H9 (cell line): ENCODE measurements around the gene HTR5A. TPM values are rescaled to one million over a fixed set of nuclear protein-coding genes. Genes with fewer than 3 reads are reported as not detected.

Source experiments
- DNase-seq: peaks from one replicate; pipeline ENCODE4 v3.0.0-alpha.2; 2017
- H2AFZ ChIP-seq: one replicate; pipeline ENCODE4 v1.6.1; 2013; ENCODE audit warnings: mild to moderate bottlenecking, low read length, control low read depth, moderate library complexity
- H2AK5ac ChIP-seq: 2 replicates; pipeline ENCODE4 v1.6.1; 2013; ENCODE audit warnings: low read length, control low read depth, mixed read lengths; ENCODE audit not compliant: insufficient read length
- H2BK120ac ChIP-seq: one replicate; pipeline ENCODE4 v1.6.1; 2013; ENCODE audit warnings: low read depth, mild to moderate bottlenecking, low read length, control low read depth, inconsistent platforms; ENCODE audit not compliant: poor library complexity, severe bottlenecking
- H2BK12ac ChIP-seq: 2 replicates; pipeline ENCODE4 v1.6.1; 2013; ENCODE audit warnings: low read length, control low read depth, mixed read lengths, low read depth; ENCODE audit not compliant: insufficient read length
- H2BK15ac ChIP-seq: 2 replicates; pipeline ENCODE4 v1.6.1; 2013; ENCODE audit warnings: low read depth, low read length, control low read depth
- H2BK20ac ChIP-seq: one replicate; pipeline ENCODE4 v1.6.1; 2013; ENCODE audit warnings: low read depth, mild to moderate bottlenecking, low read length, control low read depth, inconsistent platforms; ENCODE audit not compliant: poor library complexity, severe bottlenecking
- H2BK5ac ChIP-seq: 2 replicates; pipeline ENCODE4 v1.6.1; 2013; ENCODE audit warnings: low read length, control low read depth, mixed read lengths; ENCODE audit not compliant: insufficient read length
- H3K14ac ChIP-seq: 2 replicates; pipeline ENCODE4 v1.6.1; 2013; ENCODE audit warnings: low read length, control low read depth; ENCODE audit not compliant: insufficient read depth
- H3K18ac ChIP-seq: 2 replicates; pipeline ENCODE4 v1.6.1; 2013; ENCODE audit warnings: low read depth, mild to moderate bottlenecking, mixed read lengths, low read length, control low read depth; ENCODE audit not compliant: insufficient read length
- H3K23ac ChIP-seq: 2 replicates; pipeline ENCODE4 v1.6.1; 2013; ENCODE audit warnings: low read length, control low read depth, mixed read lengths, low read depth; ENCODE audit not compliant: insufficient read length
- H3K23me2 ChIP-seq: 2 replicates; pipeline ENCODE4 v1.6.1; 2013; ENCODE audit warnings: low read depth, mild to moderate bottlenecking, mixed read lengths, low read length, control low read depth; ENCODE audit not compliant: insufficient read length, poor library complexity, severe bottlenecking
- H3K27ac ChIP-seq: 2 replicates; pipeline ENCODE4 v1.5.1; 2013; ENCODE audit warnings: low read length, control low read depth, mixed read lengths, low read depth; ENCODE audit not compliant: insufficient read length
- H3K27me3 ChIP-seq: 2 replicates; pipeline ENCODE4 v1.6.1; 2013; ENCODE audit warnings: low read length, control low read depth, inconsistent platforms; ENCODE audit not compliant: insufficient read depth
- H3K4ac ChIP-seq: 2 replicates; pipeline ENCODE4 v1.6.1; 2013; ENCODE audit warnings: low read depth, mild to moderate bottlenecking, control low read depth, inconsistent platforms, low read length, moderate library complexity
- H3K4me1 ChIP-seq: 2 replicates; pipeline ENCODE4 v1.6.1; 2013; ENCODE audit warnings: low read length, control low read depth, inconsistent platforms; ENCODE audit not compliant: insufficient read depth
- H3K4me2 ChIP-seq: 2 replicates; pipeline ENCODE4 v1.6.1; 2013; ENCODE audit warnings: low read length, control low read depth, mixed read lengths; ENCODE audit not compliant: insufficient read length, insufficient read depth
- H3K56ac ChIP-seq: 2 replicates; pipeline ENCODE4 v1.6.1; 2013; ENCODE audit warnings: low read depth, mild to moderate bottlenecking, mixed read lengths, low read length, control low read depth; ENCODE audit not compliant: insufficient read length
- H3K79me1 ChIP-seq: 2 replicates; pipeline ENCODE4 v1.6.1; 2013; ENCODE audit warnings: low read depth, mild to moderate bottlenecking, moderate library complexity, low read length, control low read depth, inconsistent platforms; ENCODE audit not compliant: insufficient read depth, poor library complexity, severe bottlenecking
- H3K79me2 ChIP-seq: 2 replicates; pipeline ENCODE4 v1.6.1; 2013; ENCODE audit warnings: low read length, control low read depth, inconsistent platforms; ENCODE audit not compliant: insufficient read depth
- H3K9ac ChIP-seq: 2 replicates; pipeline ENCODE4 v1.6.1; 2013; ENCODE audit warnings: low read length, control low read depth, mixed read lengths; ENCODE audit not compliant: insufficient read length; ENCODE audit errors: extremely low read depth
- H3K9me3 ChIP-seq: one replicate; pipeline ENCODE4 v1.6.1; 2013; ENCODE audit warnings: low read depth, low read length, inconsistent platforms; ENCODE audit not compliant: control insufficient read depth
- H3T11ph ChIP-seq: one replicate; pipeline ENCODE4 v1.6.1; 2013; ENCODE audit warnings: mild to moderate bottlenecking, low read length, control low read depth, inconsistent platforms
- H4K20me1 ChIP-seq: one replicate; pipeline ENCODE4 v1.6.1; 2013; ENCODE audit not compliant: control insufficient read depth, insufficient read length, insufficient read depth
- H4K5ac ChIP-seq: 2 replicates; pipeline ENCODE4 v1.6.1; 2013; ENCODE audit warnings: low read depth, mild to moderate bottlenecking, mixed read lengths, low read length, control low read depth; ENCODE audit not compliant: insufficient read length
- H4K8ac ChIP-seq: replicated peaks from 2 replicates; pipeline ENCODE4 v1.6.1; 2013; ENCODE audit warnings: low read length, control low read depth, mixed read lengths, low read depth; ENCODE audit not compliant: insufficient read length
- H4K91ac ChIP-seq: 2 replicates; pipeline ENCODE4 v1.6.1; 2013; ENCODE audit warnings: low read depth, mild to moderate bottlenecking, moderate library complexity, mixed read lengths, low read length, control low read depth; ENCODE audit not compliant: insufficient read length
- H3K27ac Mint-ChIP-seq, 3 experiments: 2 replicates in 2 of 3; 3 replicates in 1 of 3; pipeline ENCODE4 v1.8.0; 2020 to 2021; ENCODE audit warnings: mixed read lengths in 3 of 3, mild to moderate bottlenecking in 1 of 3, moderate library complexity in 1 of 3
- H3K27me3 Mint-ChIP-seq: 2 replicates; pipeline ENCODE4 v1.8.0; 2021; ENCODE audit warnings: low read depth, mild to moderate bottlenecking, moderate library complexity, mixed read lengths
- H3K36me3 Mint-ChIP-seq, 3 experiments: 2 replicates in 2 of 3; 3 replicates in 1 of 3; pipeline ENCODE4 v1.8.0; 2020 to 2021; ENCODE audit warnings: low read depth in 3 of 3, mixed read lengths in 3 of 3; ENCODE audit not compliant: insufficient read depth in 1 of 3
- H3K4me1 Mint-ChIP-seq, 2 experiments: 2 replicates each; pipeline ENCODE4 v1.8.0; 2020; ENCODE audit warnings: mixed read lengths in 2 of 2
- H3K4me3 Mint-ChIP-seq, 2 experiments: 2 replicates in 1 of 2; 3 replicates in 1 of 2; pipeline ENCODE4 v1.8.0; 2020 to 2021; ENCODE audit warnings: mild to moderate bottlenecking in 2 of 2, mixed read lengths in 2 of 2, moderate library complexity in 1 of 2
- H3K9me3 Mint-ChIP-seq, 2 experiments: 2 replicates in 1 of 2; 3 replicates in 1 of 2; pipeline ENCODE4 v1.8.0; 2020; ENCODE audit warnings: mild to moderate bottlenecking in 2 of 2, mixed read lengths in 2 of 2, moderate library complexity in 1 of 2
- CTCF ChIP-seq: fragments of 200-600 bp; sonication (generic); conservative IDR thresholded peaks from 3 replicates; pipeline ENCODE4 v1.8.0; 2021; ENCODE audit warnings: antibody characterized with exemption, mild to moderate bottlenecking
- WGBS: extraction: QIAGEN DNeasy Blood & Tissue Kit; methylation state at CpG from one replicate; pipeline ENCODE4 v1.1.7; 2013; ENCODE audit warnings: missing lambda C conversion rate, low lambda C conversion rate, mixed read lengths; ENCODE audit not compliant: insufficient read length; ENCODE audit errors: extremely low coverage; 5-methylcytosine and 5-hydroxymethylcytosine counted together
- total RNA-seq: library from RNA; stranded (reverse); gene quantifications from 2 replicates; pipeline ENCODE4 v1.2.1, GENCODE V29; 2021

The HTR5A gene
- total RNA-seq, 1 experiment from 2014 or later = not detected

DNA sequence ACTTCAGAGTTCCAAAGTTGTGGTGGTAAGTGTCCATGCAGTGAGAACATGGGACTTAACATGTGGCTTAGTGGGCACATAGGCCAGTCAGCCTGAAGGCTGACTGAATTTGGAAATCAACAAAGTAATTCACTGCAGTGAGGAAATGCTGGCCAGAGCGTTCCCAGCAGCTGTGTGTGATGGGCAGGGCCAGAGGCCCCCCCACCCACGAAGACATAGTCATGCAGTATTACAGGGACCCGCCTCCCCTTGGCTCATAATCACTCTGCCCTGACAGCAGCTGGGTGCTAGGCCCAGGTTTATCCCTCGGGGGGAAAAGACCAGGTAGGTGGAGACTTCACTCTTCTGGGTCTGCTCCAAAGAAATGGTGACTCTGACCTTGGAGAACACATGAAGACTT, 33.7 kb downstream of the HTR5A start:
- Histone ChIP-seq H2BK20ac (no peak overlapping the region), H3K79me1 (no peaks in the 10 kb centered on the region), H3K14ac (no peak overlapping the region), H3K27ac (no peak overlapping the region), H4K20me1 (no peaks in the 10 kb centered on the region), H2BK120ac (no peak overlapping the region), H2AFZ (no peak overlapping the region), H4K91ac (no peak overlapping the region), H3K23me2 (no peaks in the 10 kb centered on the region), H3K23ac (no peak overlapping the region), H2AK5ac (no peak overlapping the region), H3K9ac (no peak overlapping the region), H3K4me1 (peaks cover 2% of the 10 kb centered on the region; the same call in 1 of the 2 replicates), H2BK12ac (no peak overlapping the region), H3K18ac (no peak overlapping the region), H3K4me2 (no peak overlapping the region), H3T11ph (no peak overlapping the region), H3K4ac (no peak overlapping the region), H3K27me3 (no peaks in the 10 kb centered on the region; the same call in 1 of the 2 replicates), H2BK15ac (no peak overlapping the region), H3K79me2 (no peaks in the 10 kb centered on the region), H3K9me3 (no peaks in the 10 kb centered on the region), H2BK5ac (no peak overlapping the region), H4K8ac (no peak overlapping the region), H4K5ac (no peak overlapping the region), H3K56ac (no peak overlapping the region)
- no peak for DNase-seq
- Mint-ChIP-seq H3K9me3 (no peaks in the 10 kb centered on the region), H3K27me3 (peaks cover 9% of the 10 kb centered on the region), H3K36me3 (no peaks in the 10 kb centered on the region), H3K4me1 (peaks cover 10 to 12% of the 10 kb centered on the region in 2 experiments), H3K27ac (peak overlapping the region in 1 of 3 experiments; percentile 52; a peak in 1 of 7 replicates), H3K4me3 (no peak overlapping the region)
- no CpG with 5 or more reads among the region's 4 CpGs for WGBS
- no peak for TF ChIP-seq CTCF
